Neural cell (in vitro differentiated cells): ENCODE results near the gene XPR1. TPM values are rescaled to one million over a fixed set of nuclear protein-coding genes. Genes with fewer than 3 reads are reported as not detected.

ENCODE experiments used
- H2AFZ ChIP-seq: fragments of 200-600, 300-800 bp; sonication (generic), shearing (Covaris generic); 2 replicates; pipeline ENCODE4 v1.6.0; 2014; ENCODE audit warnings: low read depth, mild to moderate bottlenecking, antibody characterized with exemption, low read length, moderate library complexity
- H3F3A ChIP-seq: fragments of 200-600 bp; shearing (Covaris generic); 2 replicates; pipeline ENCODE4 v1.6.1; 2016; ENCODE audit warnings: mild to moderate bottlenecking, moderate library complexity, mixed read lengths, antibody characterized with exemption, low read length; ENCODE audit not compliant: insufficient read depth, poor library complexity, severe bottlenecking
- H3K27ac ChIP-seq: fragments of 200-600, 300-800 bp; sonication (generic), shearing (Covaris generic); 2 replicates; pipeline ENCODE4 v1.5.1; 2014; ENCODE audit warnings: mild to moderate bottlenecking, low read length, moderate library complexity
- H3K27me3 ChIP-seq: fragments of 300-800, 200-600 bp; sonication (generic), shearing (Covaris generic); 2 replicates; pipeline ENCODE4 v1.6.0; 2014; ENCODE audit warnings: mild to moderate bottlenecking, low read depth, low read length, moderate library complexity; ENCODE audit not compliant: insufficient read depth
- H3K36me3 ChIP-seq: fragments of 300-800, 200-600 bp; sonication (generic), shearing (Covaris generic); 2 replicates; pipeline ENCODE4 v1.5.1; 2014; ENCODE audit warnings: mild to moderate bottlenecking, antibody characterized with exemption, low read length, moderate library complexity; ENCODE audit not compliant: insufficient read depth
- H3K4me2 ChIP-seq: fragments of 300-800, 200-600 bp; sonication (generic), shearing (Covaris generic); 2 replicates; pipeline ENCODE4 v1.6.0; 2014; ENCODE audit warnings: mild to moderate bottlenecking, low read length
- H3K4me3 ChIP-seq: fragments of 300-800, 200-600 bp; sonication (generic), shearing (Covaris generic); 2 replicates; pipeline ENCODE4 v1.5.1; 2014; ENCODE audit warnings: mild to moderate bottlenecking, low read length, moderate library complexity
- H3K79me2 ChIP-seq: fragments of 200-600 bp; shearing (Covaris generic); replicated peaks from 2 replicates; pipeline ENCODE4 v1.6.0; 2014; ENCODE audit warnings: mild to moderate bottlenecking, low read length, moderate library complexity; ENCODE audit not compliant: insufficient read depth
- H3K9ac ChIP-seq: fragments of 300-800, 200-600 bp; sonication (generic), shearing (Covaris generic); 2 replicates; pipeline ENCODE4 v1.6.1; 2016; ENCODE audit warnings: mild to moderate bottlenecking, low read length, mixed read lengths
- H3K9me2 ChIP-seq: fragments of 200-600 bp; shearing (Covaris generic); 2 replicates; pipeline ENCODE4 v1.6.1; 2016; ENCODE audit warnings: mild to moderate bottlenecking, low read length, mixed read lengths; ENCODE audit not compliant: insufficient read depth
- H3K9me3 ChIP-seq: fragments of 200-600, 300-800 bp; sonication (generic), shearing (Covaris generic); 2 replicates; pipeline ENCODE4 v1.6.1; 2016; ENCODE audit warnings: mild to moderate bottlenecking, mixed run types, low read length, moderate library complexity, mixed read lengths
- H4K20me1 ChIP-seq: fragments of 200-600 bp; shearing (Covaris generic); 2 replicates; pipeline ENCODE4 v1.6.1; 2016; ENCODE audit warnings: mild to moderate bottlenecking, mixed run types; ENCODE audit not compliant: insufficient read depth
- EP300 ChIP-seq: fragments of 450-650 bp; conservative IDR thresholded peaks from 2 replicates; pipeline ENCODE4 v1.6.1; 2014; ENCODE audit warnings: antibody characterized with exemption, mild to moderate bottlenecking, moderate library complexity; ENCODE audit not compliant: poor library complexity, severe bottlenecking
- EZH2 ChIP-seq: fragments of 200-600, 300-800 bp; shearing (Covaris generic), sonication (generic); IDR thresholded peaks from 2 replicates; pipeline ENCODE4 v1.6.1; 2014; ENCODE audit warnings: antibody characterized with exemption, low read length, borderline replicate concordance, mild to moderate bottlenecking; ENCODE audit not compliant: insufficient read depth, poor library complexity, severe bottlenecking
- MXI1 ChIP-seq: fragments of 450-650 bp; conservative IDR thresholded peaks from 2 replicates; pipeline ENCODE4 v1.6.1; 2014; ENCODE audit warnings: antibody characterized with exemption, mild to moderate bottlenecking; ENCODE audit not compliant: poor library complexity, severe bottlenecking
- POLR2AphosphoS5 ChIP-seq: IDR thresholded peaks from 2 replicates; pipeline ENCODE4 v1.6.1; 2012
- RAD21 ChIP-seq: fragments of 450-650 bp; conservative IDR thresholded peaks from 2 replicates; pipeline ENCODE4 v1.6.1; 2014; ENCODE audit warnings: antibody characterized with exemption, mild to moderate bottlenecking, moderate library complexity
- SMC3 ChIP-seq: fragments of 450-650 bp; conservative IDR thresholded peaks from 2 replicates; pipeline ENCODE4 v1.6.1; 2014; ENCODE audit warnings: antibody characterized with exemption, mild to moderate bottlenecking, moderate library complexity; ENCODE audit not compliant: poor library complexity
- TAF1 ChIP-seq: IDR thresholded peaks from 2 replicates; pipeline ENCODE4 v1.6.1; 2012; ENCODE audit warnings: low read depth
- polyA plus RNA-seq: library from polyadenylated mRNA; depleted of rRNA; stranded (reverse); fragments of >200 nt; gene quantifications from 2 replicates; pipeline ENCODE4 v1.2.3, GENCODE V29; 2014
- TF ChIP-seq, protein P1 (sequence below): IDR thresholded peaks from 2 replicates; pipeline ENCODE4 v1.6.1; 2012; ENCODE audit warnings: borderline replicate concordance
- TF ChIP-seq, protein P2 (sequence below): fragments of 450-650 bp; IDR thresholded peaks from 2 replicates; pipeline ENCODE4 v1.5.1; 2014; ENCODE audit warnings: antibody characterized with exemption, mild to moderate bottlenecking, moderate library complexity; ENCODE audit not compliant: poor library complexity, severe bottlenecking

The XPR1 gene
- polyA plus RNA-seq, 1 donor from 2014 or later = 185 TPM

DNA sequence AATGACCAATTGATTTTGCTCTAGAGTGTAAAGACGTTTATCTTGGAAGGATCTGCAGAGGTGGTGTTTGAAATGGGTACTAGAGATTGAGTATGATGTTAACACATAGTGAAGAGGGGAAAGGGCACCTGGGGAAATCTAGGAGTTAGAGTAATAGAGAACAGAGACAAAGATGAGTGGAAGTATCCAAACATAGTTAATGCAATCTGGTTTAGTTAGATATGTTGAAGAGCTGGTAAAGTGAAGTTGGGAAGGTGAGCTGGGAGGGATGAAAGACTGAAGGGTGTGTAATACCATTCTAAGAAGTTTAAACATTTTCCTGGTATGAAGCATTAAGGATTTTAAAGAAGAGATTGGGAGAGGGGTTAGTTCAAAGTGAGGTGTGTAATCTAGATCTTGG is 11.0 kb downstream of the XPR1 start:
- TF ChIP-seq POLR2AphosphoS5 = no peak
- no peak for TF ChIP-seq SMC3
- TF ChIP-seq EP300 = no peak
- no peak for TF ChIP-seq EZH2
- TF ChIP-seq, protein P1, sequence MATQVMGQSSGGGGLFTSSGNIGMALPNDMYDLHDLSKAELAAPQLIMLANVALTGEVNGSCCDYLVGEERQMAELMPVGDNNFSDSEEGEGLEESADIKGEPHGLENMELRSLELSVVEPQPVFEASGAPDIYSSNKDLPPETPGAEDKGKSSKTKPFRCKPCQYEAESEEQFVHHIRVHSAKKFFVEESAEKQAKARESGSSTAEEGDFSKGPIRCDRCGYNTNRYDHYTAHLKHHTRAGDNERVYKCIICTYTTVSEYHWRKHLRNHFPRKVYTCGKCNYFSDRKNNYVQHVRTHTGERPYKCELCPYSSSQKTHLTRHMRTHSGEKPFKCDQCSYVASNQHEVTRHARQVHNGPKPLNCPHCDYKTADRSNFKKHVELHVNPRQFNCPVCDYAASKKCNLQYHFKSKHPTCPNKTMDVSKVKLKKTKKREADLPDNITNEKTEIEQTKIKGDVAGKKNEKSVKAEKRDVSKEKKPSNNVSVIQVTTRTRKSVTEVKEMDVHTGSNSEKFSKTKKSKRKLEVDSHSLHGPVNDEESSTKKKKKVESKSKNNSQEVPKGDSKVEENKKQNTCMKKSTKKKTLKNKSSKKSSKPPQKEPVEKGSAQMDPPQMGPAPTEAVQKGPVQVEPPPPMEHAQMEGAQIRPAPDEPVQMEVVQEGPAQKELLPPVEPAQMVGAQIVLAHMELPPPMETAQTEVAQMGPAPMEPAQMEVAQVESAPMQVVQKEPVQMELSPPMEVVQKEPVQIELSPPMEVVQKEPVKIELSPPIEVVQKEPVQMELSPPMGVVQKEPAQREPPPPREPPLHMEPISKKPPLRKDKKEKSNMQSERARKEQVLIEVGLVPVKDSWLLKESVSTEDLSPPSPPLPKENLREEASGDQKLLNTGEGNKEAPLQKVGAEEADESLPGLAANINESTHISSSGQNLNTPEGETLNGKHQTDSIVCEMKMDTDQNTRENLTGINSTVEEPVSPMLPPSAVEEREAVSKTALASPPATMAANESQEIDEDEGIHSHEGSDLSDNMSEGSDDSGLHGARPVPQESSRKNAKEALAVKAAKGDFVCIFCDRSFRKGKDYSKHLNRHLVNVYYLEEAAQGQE = no peak
- TF ChIP-seq, protein P2, sequence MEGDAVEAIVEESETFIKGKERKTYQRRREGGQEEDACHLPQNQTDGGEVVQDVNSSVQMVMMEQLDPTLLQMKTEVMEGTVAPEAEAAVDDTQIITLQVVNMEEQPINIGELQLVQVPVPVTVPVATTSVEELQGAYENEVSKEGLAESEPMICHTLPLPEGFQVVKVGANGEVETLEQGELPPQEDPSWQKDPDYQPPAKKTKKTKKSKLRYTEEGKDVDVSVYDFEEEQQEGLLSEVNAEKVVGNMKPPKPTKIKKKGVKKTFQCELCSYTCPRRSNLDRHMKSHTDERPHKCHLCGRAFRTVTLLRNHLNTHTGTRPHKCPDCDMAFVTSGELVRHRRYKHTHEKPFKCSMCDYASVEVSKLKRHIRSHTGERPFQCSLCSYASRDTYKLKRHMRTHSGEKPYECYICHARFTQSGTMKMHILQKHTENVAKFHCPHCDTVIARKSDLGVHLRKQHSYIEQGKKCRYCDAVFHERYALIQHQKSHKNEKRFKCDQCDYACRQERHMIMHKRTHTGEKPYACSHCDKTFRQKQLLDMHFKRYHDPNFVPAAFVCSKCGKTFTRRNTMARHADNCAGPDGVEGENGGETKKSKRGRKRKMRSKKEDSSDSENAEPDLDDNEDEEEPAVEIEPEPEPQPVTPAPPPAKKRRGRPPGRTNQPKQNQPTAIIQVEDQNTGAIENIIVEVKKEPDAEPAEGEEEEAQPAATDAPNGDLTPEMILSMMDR = no peak
- no peak for TF ChIP-seq RAD21
- no peak for TF ChIP-seq MXI1
- no peak for TF ChIP-seq TAF1
- Histone ChIP-seq H3K4me3 (no peak overlapping the region), H3K27ac (no peak overlapping the region), H3K9ac (no peak overlapping the region), H3K4me2 (no peak overlapping the region), H3K9me2 (no peaks in the 10 kb centered on the region), H3K36me3 (no peaks in the 10 kb centered on the region), H3K9me3 (no peaks in the 10 kb centered on the region), H3F3A (no peaks in the 10 kb centered on the region), H3K79me2 (peaks cover 82% of the 10 kb centered on the region), H3K27me3 (no peaks in the 10 kb centered on the region), H4K20me1 (no peaks in the 10 kb centered on the region), H2AFZ (no peak overlapping the region)

DNA sequence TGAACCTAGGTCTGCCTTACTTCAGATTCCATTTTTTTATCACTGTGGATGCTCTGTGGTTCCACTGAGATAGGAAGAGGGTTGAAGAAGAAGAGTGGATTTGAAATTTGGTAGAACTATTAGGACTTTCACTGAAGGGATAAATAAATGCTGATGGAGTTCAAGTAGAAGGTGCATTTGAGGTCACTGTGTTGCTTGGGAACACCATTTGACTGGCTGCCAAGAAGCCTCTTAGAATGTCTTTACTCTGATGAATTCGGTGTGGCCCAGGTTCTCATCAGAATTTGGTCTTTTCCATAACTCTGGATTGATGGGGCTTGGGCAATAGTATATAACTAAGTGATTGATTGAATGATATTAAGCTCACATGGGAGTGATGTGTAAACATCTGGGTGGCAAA is 11.9 kb downstream of the XPR1 start:
- no peaks in the 10 kb centered on the region for H3F3A ChIP-seq
- H3K27me3 ChIP-seq = no peaks in the 10 kb centered on the region

More for the DNA sequence above, 11.9 kb downstream of the XPR1 start:
- H3K9me3 ChIP-seq = no peaks in the 10 kb centered on the region
- no peak overlapping the region for H3K27ac ChIP-seq
- no peaks in the 10 kb centered on the region for H4K20me1 ChIP-seq
- no peak overlapping the region for H3K9ac ChIP-seq
- H3K79me2 ChIP-seq = peaks cover 82% of the 10 kb centered on the region
- H3K9me2 ChIP-seq = no peaks in the 10 kb centered on the region
- no peak overlapping the region for H3K4me2 ChIP-seq
- no peak overlapping the region for H2AFZ ChIP-seq
- no peaks in the 10 kb centered on the region for H3K36me3 ChIP-seq
- TF ChIP-seq POLR2AphosphoS5 (no peak), TAF1 (no peak), EP300 (no peak), SMC3 (no peak), MXI1 (no peak), EZH2 (no peak), RAD21 (no peak)
- TF ChIP-seq, protein P1 = no peak
- TF ChIP-seq, protein P2 = no peak
- no peak overlapping the region for H3K4me3 ChIP-seq
